Activated naive CD4-positive, alpha-beta T cell (primary cell): ENCODE results near the gene ACAA1.
"Not testable (repeated sequence)": the region's sequence is repeated elsewhere in the genome, so short reads cannot be mapped to it uniquely, and the experiment has no call there.

Experiments used
- DNase-seq, 4 experiments: peaks; one replicate each; lab custom pipeline; 2025; lab: John Stamatoyannopoulos, UW

Gene ACAA1

DNA sequence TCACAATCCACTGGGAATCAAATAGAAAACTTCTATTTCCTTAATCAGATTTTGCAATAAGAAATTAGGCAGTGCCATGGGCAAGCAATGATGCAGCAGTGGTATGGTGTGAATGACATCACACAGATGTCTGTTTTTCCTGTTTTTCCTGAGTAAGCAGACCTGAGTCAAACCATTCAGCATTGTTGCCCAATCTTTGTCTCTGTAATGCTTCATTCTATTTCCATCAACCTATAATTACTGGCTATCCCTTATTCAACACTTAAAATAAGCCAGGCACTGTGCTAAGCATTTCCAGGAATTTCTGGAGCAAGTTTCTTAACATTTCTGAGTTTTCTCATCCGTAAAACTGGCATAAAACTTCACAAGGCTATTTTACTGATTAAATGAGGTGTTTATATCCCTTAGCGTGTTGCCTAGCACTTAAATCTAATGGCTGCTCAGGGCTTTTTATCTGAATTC lies 17.1 kb upstream of the ACAA1 start:
- DNase-seq: no peak

DNA sequence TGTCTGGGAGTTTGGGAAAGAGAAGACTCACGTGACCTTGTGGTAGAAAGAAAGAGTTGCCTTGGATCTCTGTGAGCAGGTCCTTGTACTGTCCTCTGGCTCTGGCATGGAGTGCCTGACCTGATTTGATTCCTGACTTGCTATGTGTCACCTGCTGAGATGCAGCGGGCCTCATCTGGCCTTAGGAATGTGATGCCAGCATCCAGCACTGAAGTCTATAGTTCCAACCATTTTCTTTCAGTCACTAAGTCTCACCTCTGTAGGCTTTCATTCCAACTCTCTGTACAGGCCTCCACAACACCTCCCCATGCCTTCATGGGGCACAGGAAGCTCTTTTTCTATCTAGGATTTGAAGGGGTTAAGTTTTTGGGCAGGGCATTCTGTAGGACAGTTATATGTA lies 16.3 kb upstream of the ACAA1 start:
- DNase-seq: no peak

- DNase-seq: no peak
These were observed 15.7 kb upstream of the ACAA1 start for GRCh38 chr3:38152609-38153008.

- DNase-seq: no peak
These were observed 14.8 kb upstream of the ACAA1 start for GRCh38 chr3:38151667-38152265.

- no peak for DNase-seq
These were observed 14.0 kb upstream of the ACAA1 start for GRCh38 chr3:38150780-38151528.

DNA sequence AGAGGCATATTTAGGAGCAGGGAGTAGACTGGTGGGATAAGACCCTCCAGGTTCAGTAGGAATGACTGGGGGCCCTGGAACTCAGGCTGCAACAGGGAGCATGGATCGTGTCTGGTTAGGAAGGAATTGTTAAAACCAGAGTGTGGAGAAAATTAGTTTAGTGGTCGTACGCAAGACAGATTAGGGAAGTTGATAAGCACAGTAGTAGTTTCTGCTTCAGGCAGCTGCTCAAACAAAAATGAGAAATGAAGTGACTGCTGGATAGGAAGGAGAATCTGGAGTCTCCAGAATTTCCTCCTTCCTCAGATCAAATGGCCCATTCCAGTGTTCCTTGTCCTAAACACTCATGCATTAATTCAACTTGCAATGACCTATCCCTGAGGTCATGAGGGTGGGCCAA lies 12.8 kb upstream of the ACAA1 start:
- DNase-seq: no peak

- DNase-seq: no peak
These were observed 11.5 kb upstream of the ACAA1 start for GRCh38 chr3:38148311-38148882.

GRCh38 chr3:38147421-38147820 lies 10.5 kb upstream of the ACAA1 start:
- no peak for DNase-seq

DNA sequence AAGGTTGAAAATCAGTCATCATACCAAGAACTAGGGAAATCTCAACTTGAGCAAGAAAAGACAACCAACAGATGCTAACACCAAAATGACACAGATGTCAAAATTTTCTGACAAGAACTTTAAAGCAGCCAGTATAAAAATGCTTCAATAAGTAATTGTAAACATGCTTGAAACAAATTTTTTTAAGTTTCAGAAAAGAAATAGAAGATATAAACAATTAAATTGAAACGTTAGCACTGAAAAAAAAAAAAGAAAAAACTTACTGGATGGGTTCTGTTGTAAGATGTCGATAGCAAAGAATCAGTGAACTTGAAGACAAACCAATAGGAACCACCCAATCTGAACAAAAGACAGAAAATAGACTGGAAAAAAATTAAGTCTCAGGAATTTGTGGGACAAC lies 9.6 kb upstream of the ACAA1 start:
- DNase-seq: no peak

DNA sequence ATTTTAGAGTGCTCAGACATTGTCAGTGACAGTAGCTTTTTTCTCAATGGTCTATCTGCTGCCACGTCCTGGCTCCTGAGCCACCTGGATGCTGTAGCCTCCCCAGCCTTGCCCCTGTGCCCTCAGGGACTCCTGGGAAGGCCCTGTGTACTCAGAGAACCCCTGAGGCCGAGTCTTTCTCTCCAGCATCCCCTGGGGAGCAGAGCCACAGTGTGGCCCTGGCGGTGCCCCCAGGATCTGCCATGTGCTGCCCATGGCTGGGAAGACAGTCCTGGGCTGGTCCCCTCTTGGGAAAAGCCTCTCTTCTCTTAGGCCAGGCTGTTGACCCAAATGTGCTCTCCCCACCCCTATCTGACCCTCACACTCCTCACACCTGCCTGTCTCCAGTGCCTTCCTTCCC lies 6.6 kb upstream of the ACAA1 start:
- DNase-seq: no peak

GRCh38 chr3:38142959-38143358 lies 6.0 kb upstream of the ACAA1 start:
- DNase-seq: no peak

GRCh38 chr3:38141952-38142273 lies 5.0 kb upstream of the ACAA1 start:
- DNase-seq: no peak

DNA sequence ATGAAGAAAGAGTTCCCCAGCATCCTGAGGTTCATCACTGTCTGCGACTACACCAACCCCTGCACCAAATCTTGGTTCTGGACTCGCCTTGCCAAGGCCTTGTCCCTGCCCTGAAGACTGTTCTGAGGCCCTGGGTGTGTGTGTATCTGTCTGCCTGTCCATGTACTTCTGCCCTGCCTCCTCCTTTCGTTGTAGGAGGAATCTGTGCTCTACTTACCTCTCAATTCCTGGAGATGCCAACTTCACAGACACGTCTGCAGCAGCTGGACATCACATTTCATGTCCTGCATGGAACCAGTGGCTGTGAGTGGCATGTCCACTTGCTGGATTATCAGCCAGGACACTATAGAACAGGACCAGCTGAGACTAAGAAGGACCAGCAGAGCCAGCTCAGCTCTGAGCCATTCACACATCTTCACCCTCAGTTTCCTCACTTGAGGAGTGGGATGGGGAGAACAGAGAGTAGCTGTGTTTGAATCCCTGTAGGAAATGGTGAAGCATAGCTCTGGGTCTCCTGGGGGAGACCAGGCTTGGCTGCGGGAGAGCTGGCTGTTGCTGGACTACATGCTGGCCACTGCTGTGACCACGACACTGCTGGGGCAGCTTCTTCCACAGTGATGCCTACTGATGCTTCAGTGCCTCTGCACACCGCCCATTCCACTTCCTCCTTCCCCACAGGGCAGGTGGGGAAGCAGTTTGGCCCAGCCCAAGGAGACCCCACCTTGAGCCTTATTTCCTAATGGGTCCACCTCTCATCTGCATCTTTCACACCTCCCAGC lies 4.4 kb upstream of the ACAA1 start:
- DNase-seq: no peak

- DNase-seq: no peak
These were observed 3.6 kb upstream of the ACAA1 start for GRCh38 chr3:38140326-38141172.

GRCh38 chr3:38139652-38140051 lies 2.7 kb upstream of the ACAA1 start:
- no peak for DNase-seq

DNA sequence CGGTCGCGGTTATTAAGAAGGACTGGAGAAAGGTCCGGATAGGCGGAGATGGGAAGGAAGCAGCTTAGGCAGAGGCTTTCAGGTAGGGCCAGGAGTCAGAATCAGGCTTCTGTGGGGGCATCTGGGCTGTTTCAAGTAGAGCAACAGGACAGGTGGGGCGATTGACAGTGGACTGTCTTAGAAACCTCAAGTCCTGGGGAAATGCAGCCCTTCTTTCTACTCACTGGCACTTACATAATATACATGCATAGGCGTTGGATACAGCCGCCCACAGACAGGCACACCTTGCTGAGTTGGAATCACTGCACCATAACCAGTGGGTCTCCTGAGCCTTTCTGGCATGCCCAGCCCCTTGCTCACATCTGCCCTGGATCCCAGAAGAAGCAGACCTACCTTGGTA lies 2.3 kb upstream of the ACAA1 start:
- no peak for DNase-seq

DNA sequence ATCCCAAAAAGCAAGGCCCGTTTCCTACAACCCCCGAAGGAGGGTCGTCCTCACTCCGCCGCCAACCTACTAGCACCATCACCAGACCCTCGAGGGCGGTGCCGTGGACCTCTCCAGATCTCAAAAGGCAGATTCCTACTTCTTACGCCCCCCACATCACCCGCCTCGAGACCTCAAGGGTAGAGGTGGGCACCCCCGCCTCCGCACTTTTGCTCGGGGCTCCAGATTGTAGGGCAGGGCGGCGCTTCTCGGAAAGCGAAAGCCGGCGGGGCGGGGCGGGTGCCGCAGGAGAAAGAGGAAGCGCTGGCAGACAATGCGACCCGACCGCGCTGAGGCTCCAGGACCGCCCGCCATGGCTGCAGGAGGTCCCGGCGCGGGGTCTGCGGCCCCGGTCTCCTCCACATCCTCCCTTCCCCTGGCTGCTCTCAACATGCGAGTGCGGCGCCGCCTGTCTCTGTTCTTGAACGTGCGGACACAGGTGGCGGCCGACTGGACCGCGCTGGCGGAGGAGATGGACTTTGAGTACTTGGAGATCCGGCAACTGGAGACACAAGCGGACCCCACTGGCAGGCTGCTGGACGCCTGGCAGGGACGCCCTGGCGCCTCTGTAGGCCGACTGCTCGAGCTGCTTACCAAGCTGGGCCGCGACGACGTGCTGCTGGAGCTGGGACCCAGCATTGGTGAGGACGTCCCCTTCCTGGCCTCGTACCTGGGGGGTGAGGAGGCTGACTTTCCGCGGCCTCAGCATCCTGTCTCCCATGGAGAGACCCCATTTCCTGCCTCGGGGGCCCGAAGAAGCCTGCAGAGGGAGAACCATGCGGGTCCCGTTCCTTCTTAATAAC lies 1.6 kb upstream of the ACAA1 start, which contains the start of gene MYD88:
TSS of gene MYD88 (plus strand) at position 313 of the 842 bp plus-strand sequence. CDS start at position 353, 40 bp downstream.
- DNase-seq: peak; percentile 44 to 85 (median 59)

DNA sequence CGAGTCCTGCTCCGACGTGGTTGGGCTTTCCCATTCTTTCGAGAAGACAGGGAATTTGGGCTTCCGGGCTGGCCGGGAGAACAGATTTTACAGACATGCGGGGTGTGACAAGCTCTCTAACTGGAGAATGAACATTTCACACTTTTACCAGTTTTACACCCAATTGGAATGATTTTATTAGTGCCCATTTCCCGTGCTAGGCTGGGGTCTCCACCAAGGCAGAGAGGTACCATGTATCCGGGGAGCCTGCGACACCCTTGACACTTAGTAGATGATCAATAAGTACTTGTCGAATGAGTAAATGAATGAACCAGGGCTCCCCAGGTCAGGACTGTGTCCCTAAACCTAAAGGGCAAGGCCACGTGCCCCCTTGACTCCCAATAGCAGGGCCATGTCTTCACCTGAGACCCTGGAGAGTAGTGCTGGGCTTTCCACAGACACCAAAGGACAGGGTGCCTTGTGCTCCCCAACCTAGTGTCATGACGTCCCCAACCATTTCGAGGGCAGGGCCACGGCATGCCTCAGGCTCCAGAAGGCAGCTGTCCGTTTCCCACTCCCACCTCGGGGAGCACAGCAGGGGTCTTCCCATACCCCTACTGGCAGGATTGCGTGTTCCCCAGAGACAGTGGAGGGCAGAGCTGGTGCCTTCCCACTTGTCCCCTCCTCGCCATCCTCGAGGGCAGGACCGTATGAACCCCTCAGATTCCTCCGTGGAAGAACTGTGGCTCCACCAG lies 855 bp upstream of the ACAA1 start:
- peak in 1 of 4 experiments; percentile 25 for DNase-seq

DNA sequence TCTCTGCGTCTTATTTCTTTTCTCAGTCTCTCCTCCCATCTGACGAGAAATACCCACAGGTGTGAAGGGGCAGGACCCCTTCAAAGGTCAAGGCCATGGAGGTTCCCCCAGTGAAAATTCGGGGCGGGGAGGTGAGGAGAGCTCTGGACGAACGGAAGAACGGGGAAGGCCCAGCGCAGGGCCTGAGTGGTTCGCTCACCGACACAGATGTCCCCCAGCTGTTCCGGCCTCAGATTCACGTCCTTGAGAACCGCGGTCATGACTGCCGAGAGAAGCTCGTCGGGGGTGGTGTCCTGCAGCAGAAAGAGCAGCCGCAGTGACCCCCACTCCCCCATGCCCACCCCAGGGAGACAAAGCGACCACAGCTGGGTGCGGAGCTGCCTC lies 542 bp downstream of the ACAA1 start:
- DNase-seq: no peak

GRCh38 chr3:38135621-38136277 lies 1.2 kb downstream of the ACAA1 start:
- not testable (repeated sequence) for DNase-seq
